Breast epithelium (tissue), 3 donors: ENCODE measurements around the gene LRRC51.

Source experiments
- POLR2AphosphoS5 ChIP-seq, 3 donors: sonication (generic); formaldehyde crosslinking; IDR thresholded peaks; one replicate each; pipeline ENCODE4 v1.6.1; 2017; ENCODE audit warnings: antibody characterized with exemption in 3 of 3
- TF ChIP-seq, protein P1 (sequence below), 3 donors: fragments of 450-650 bp; IDR thresholded peaks; one replicate each; pipeline ENCODE4 v1.5.1; 2016 to 2017; ENCODE audit warnings: antibody characterized with exemption in 3 of 3, mild to moderate bottlenecking in 3 of 3, moderate library complexity in 3 of 3

DNA sequence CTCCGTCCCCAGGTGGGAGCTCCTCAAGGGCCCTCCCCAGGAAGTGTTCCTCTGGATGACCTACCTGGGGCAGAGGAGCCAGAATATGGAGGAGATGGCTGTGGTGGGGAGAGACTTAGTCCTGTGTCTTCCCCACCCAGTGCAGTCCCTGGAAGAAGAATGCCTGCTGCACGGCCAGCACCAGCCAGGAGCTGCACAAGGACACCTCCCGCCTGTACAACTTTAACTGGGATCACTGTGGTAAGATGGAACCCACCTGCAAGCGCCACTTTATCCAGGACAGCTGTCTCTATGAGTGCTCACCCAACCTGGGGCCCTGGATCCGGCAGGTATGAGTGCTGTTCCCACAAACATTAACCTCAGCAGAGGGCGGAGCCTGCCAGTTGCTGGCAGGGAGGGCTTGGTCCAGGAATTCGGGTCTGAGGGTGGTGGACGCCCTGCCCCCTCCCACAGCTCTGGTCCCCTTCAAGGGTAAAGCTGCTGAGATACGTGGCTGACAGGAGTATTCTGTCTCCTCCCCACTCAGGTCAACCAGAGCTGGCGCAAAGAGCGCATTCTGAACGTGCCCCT lies 58.3 kb downstream of the LRRC51 start:
- TF ChIP-seq, protein P1, sequence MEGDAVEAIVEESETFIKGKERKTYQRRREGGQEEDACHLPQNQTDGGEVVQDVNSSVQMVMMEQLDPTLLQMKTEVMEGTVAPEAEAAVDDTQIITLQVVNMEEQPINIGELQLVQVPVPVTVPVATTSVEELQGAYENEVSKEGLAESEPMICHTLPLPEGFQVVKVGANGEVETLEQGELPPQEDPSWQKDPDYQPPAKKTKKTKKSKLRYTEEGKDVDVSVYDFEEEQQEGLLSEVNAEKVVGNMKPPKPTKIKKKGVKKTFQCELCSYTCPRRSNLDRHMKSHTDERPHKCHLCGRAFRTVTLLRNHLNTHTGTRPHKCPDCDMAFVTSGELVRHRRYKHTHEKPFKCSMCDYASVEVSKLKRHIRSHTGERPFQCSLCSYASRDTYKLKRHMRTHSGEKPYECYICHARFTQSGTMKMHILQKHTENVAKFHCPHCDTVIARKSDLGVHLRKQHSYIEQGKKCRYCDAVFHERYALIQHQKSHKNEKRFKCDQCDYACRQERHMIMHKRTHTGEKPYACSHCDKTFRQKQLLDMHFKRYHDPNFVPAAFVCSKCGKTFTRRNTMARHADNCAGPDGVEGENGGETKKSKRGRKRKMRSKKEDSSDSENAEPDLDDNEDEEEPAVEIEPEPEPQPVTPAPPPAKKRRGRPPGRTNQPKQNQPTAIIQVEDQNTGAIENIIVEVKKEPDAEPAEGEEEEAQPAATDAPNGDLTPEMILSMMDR (IDR thresholded peaks at IDR 0.05) = no peak
- no peak for TF ChIP-seq POLR2AphosphoS5 (IDR thresholded peaks at IDR 0.05)
